GM23338 (cell line): Measurements from ENCODE around the gene STYK1. TPM values are rescaled to one million over a fixed set of nuclear protein-coding genes. Genes with fewer than 3 reads are reported as not detected.

Experiments
- ATAC-seq: fragments of 200-7000 bp; cut with Tn5 transposase; 3 replicates; pipeline ENCODE4 v1.9.1; 2020
- DNase-seq: peaks from one replicate; pipeline ENCODE4 v3.0.0-alpha.2; 2015; ENCODE audit warnings: low spot score
- H2AFZ ChIP-seq: fragments of 200-600 bp; sonication (generic); 2 replicates; pipeline ENCODE4 v1.8.0; 2016; ENCODE audit warnings: antibody characterized with exemption, mild to moderate bottlenecking, moderate library complexity
- H3F3A ChIP-seq: fragments of 200-600 bp; sonication (generic); replicated peaks from 2 replicates; pipeline ENCODE4 v1.8.0; 2017; ENCODE audit warnings: antibody characterized with exemption, mixed run types, low read depth
- H3K27ac ChIP-seq: fragments of 200-600 bp; sonication (generic); 2 replicates; pipeline ENCODE4 v1.6.1; 2016; ENCODE audit warnings: low read depth
- H3K27me3 ChIP-seq: fragments of 200-600 bp; sonication (generic); 2 replicates; pipeline ENCODE4 v1.8.0; 2016; ENCODE audit warnings: mild to moderate bottlenecking, mixed run types, moderate library complexity; ENCODE audit not compliant: insufficient read depth
- H3K36me3 ChIP-seq: fragments of 200-600 bp; sonication (generic); 2 replicates; pipeline ENCODE4 v1.8.0; 2016; ENCODE audit warnings: mild to moderate bottlenecking; ENCODE audit not compliant: insufficient read depth
- H3K4me1 ChIP-seq: fragments of 200-600 bp; sonication (generic); 2 replicates; pipeline ENCODE4 v1.8.0; 2016; ENCODE audit warnings: mild to moderate bottlenecking, moderate library complexity; ENCODE audit not compliant: insufficient read depth
- H3K4me2 ChIP-seq: fragments of 200-600 bp; sonication (generic); 2 replicates; pipeline ENCODE4 v1.7.1; 2017; ENCODE audit warnings: mixed run types
- H3K4me3 ChIP-seq: fragments of 200-600 bp; sonication (generic); 2 replicates; pipeline ENCODE4 v1.6.1; 2016; ENCODE audit warnings: mixed run types
- H3K79me2 ChIP-seq: fragments of 200-600 bp; sonication (generic); replicated peaks from 2 replicates; pipeline ENCODE4 v1.8.0; 2017; ENCODE audit warnings: mild to moderate bottlenecking; ENCODE audit not compliant: insufficient read depth
- H3K9me2 ChIP-seq: fragments of 200-600 bp; sonication (generic); 2 replicates; pipeline ENCODE4 v1.8.0; 2017; ENCODE audit not compliant: insufficient read depth
- H4K20me1 ChIP-seq: fragments of 200-600 bp; sonication (generic); replicated peaks from 2 replicates; pipeline ENCODE4 v1.8.0; 2017; ENCODE audit warnings: mild to moderate bottlenecking; ENCODE audit not compliant: insufficient read depth
- H3K27ac Mint-ChIP-seq: 2 replicates; pipeline ENCODE4 v1.8.0; 2020; ENCODE audit warnings: inconsistent platforms, mild to moderate bottlenecking, moderate library complexity, mixed read lengths
- H3K27me3 Mint-ChIP-seq: 3 replicates; pipeline ENCODE4 v1.8.0; 2022; ENCODE audit warnings: low read depth, mild to moderate bottlenecking, moderate library complexity, mixed read lengths, inconsistent platforms; ENCODE audit not compliant: insufficient read depth, poor library complexity
- H3K36me3 Mint-ChIP-seq: 3 replicates; pipeline ENCODE4 v1.8.0; 2021; ENCODE audit warnings: low read depth, mild to moderate bottlenecking, inconsistent platforms, moderate library complexity, mixed read lengths
- H3K4me1 Mint-ChIP-seq: 3 replicates; pipeline ENCODE4 v1.8.0; 2020; ENCODE audit warnings: mild to moderate bottlenecking, inconsistent platforms, mixed read lengths
- H3K4me3 Mint-ChIP-seq: 3 replicates; pipeline ENCODE4 v1.8.0; 2021; ENCODE audit warnings: moderate library complexity, mild to moderate bottlenecking, inconsistent platforms, mixed read lengths
- H3K9me3 Mint-ChIP-seq: 3 replicates; pipeline ENCODE4 v1.8.0; 2020; ENCODE audit warnings: moderate library complexity, mild to moderate bottlenecking, inconsistent platforms, mixed read lengths
- CREB1 ChIP-seq: fragments of 250-450 bp; sonication (Bioruptor Pico); IDR thresholded peaks from 2 replicates; pipeline ENCODE4 v1.5.0; 2020; ENCODE audit warnings: low read depth, mild to moderate bottlenecking, moderate library complexity
- CTCF ChIP-seq, 2 experiments: fragments of 200-600 bp in 1 of 2; sonication (generic) in 1 of 2; conservative IDR thresholded peaks; 2 replicates each; pipeline versions ENCODE4 v1.5.1 to v1.6.1; 2016 to 2017; ENCODE audit warnings: antibody characterized with exemption in 2 of 2, low read depth in 2 of 2, mild to moderate bottlenecking in 2 of 2, moderate library complexity in 1 of 2
- ETS1 ChIP-seq: IDR thresholded peaks from 2 replicates; pipeline ENCODE4 v1.6.1; 2016; ENCODE audit warnings: antibody characterized with exemption
- EZH2 ChIP-seq: fragments of 200-600 bp; sonication (generic); IDR thresholded peaks from one replicate; pipeline ENCODE4 v1.8.0; 2017; ENCODE audit warnings: antibody characterized with exemption, mild to moderate bottlenecking, low read depth; ENCODE audit not compliant: unreplicated experiment
- EZH2phosphoT487 ChIP-seq: fragments of 200-600 bp; sonication (generic); IDR thresholded peaks from one replicate; pipeline ENCODE4 v1.8.1; 2018; ENCODE audit warnings: antibody characterized with exemption; ENCODE audit not compliant: unreplicated experiment
- JUNB ChIP-seq: IDR thresholded peaks from one replicate; pipeline ENCODE4 v1.6.1; 2016; ENCODE audit warnings: antibody characterized with exemption; ENCODE audit not compliant: unreplicated experiment
- NANOG ChIP-seq: IDR thresholded peaks from 2 replicates; pipeline ENCODE4 v1.6.1; 2016; ENCODE audit warnings: antibody characterized with exemption, borderline replicate concordance
- POLR2AphosphoS5 ChIP-seq: IDR thresholded peaks from 2 replicates; pipeline ENCODE4 v1.6.1; 2016; ENCODE audit warnings: antibody characterized with exemption, low read depth
- REST ChIP-seq: IDR thresholded peaks from one replicate; pipeline ENCODE4 v1.6.1; 2018; ENCODE audit warnings: antibody characterized with exemption; ENCODE audit not compliant: unreplicated experiment
- STAT1 ChIP-seq: IDR thresholded peaks from one replicate; pipeline ENCODE4 v1.6.1; 2016; ENCODE audit warnings: antibody characterized with exemption; ENCODE audit not compliant: unreplicated experiment
- ZNF114 ChIP-seq: fragments of 250-450 bp; sonication (Bioruptor Pico); IDR thresholded peaks from 2 replicates; pipeline ENCODE4 v1.5.0; 2020; ENCODE audit warnings: mild to moderate bottlenecking, moderate library complexity
- ZNF331 ChIP-seq: fragments of 250-450 bp; sonication (Bioruptor Pico); IDR thresholded peaks from 2 replicates; pipeline ENCODE4 v1.5.0; 2020; ENCODE audit warnings: low read depth, mild to moderate bottlenecking, moderate library complexity
- ZNF462 ChIP-seq: fragments of 250-450 bp; sonication (Bioruptor Pico); IDR thresholded peaks from 2 replicates; pipeline ENCODE4 v1.5.0; 2020; ENCODE audit warnings: mild to moderate bottlenecking, moderate library complexity
- polyA plus RNA-seq: library from polyadenylated mRNA; unstranded; fragments of >200 nt; fragmentation: Nextera tagmentation; extraction: Ambion mirVana; gene quantifications from 2 replicates; pipeline ENCODE4 v1.2.1, GENCODE V29; 2016
- total RNA-seq: library from RNA; depleted of rRNA; stranded (reverse); fragments of >200 nt; shearing (Covaris generic); gene quantifications from 2 replicates; pipeline ENCODE4 v1.2.3, GENCODE V29; 2014

The STYK1 gene
- total and polyA plus RNA-seq, 2 experiments from 2014 or later, result 1.2 to 1.8 TPM

- H3K9me2 ChIP-seq, result no peaks in the 10 kb centered on the region
- no peaks in the 10 kb centered on the region for H3K27me3 ChIP-seq
- Mint-ChIP-seq H3K27ac (no peak overlapping the region), H3K4me3 (no peak overlapping the region), H3K36me3 (no peaks in the 10 kb centered on the region), H3K27me3 (peaks cover 9% of the 10 kb centered on the region), H3K4me1 (peaks cover 4% of the 10 kb centered on the region; the same call in 2 of the 3 replicates), H3K9me3 (peaks cover 3% of the 10 kb centered on the region; the same call in 1 of the 3 replicates)
- no peak for TF ChIP-seq CREB1 (CRISPR knock-in tag)
- no peak for TF ChIP-seq NANOG
- TF ChIP-seq ZNF462 (CRISPR knock-in tag), result no peak
- TF ChIP-seq POLR2AphosphoS5, result no peak
- TF ChIP-seq ZNF331, result no peak
- TF ChIP-seq STAT1, result no peak
- TF ChIP-seq ZNF114 (CRISPR knock-in tag), result no peak
- no peak for TF ChIP-seq JUNB
- TF ChIP-seq EZH2phosphoT487, result no peak
- TF ChIP-seq REST, result no peak
- no peak for TF ChIP-seq CTCF (conservative IDR thresholded peaks at IDR 0.05; ENCODE audit: low read depth in 2 of 2)
- TF ChIP-seq ETS1, result no peak
- TF ChIP-seq EZH2, result no peak
- H3K4me3 ChIP-seq, result no peak overlapping the region
- no peaks in the 10 kb centered on the region for H3K36me3 ChIP-seq
- DNase-seq (no peak), ATAC-seq (no peak)
- no peaks in the 10 kb centered on the region for H3K79me2 ChIP-seq
- no peak overlapping the region for H3K27ac ChIP-seq
- no peak overlapping the region for H3K4me2 ChIP-seq
- no peaks in the 10 kb centered on the region for H3F3A ChIP-seq
- H3K4me1 ChIP-seq, result no peaks in the 10 kb centered on the region
- H2AFZ ChIP-seq, result no peak overlapping the region
- no peaks in the 10 kb centered on the region for H4K20me1 ChIP-seq
Measured at GRCh38 chr12:10669533-10669932, 4.3 kb downstream of the STYK1 start.
